GM12878 (cell line): ENCODE data around the gene RPL13A.
"Not testable (repeated sequence)": the region's sequence is repeated elsewhere in the genome, so short reads cannot be mapped to it uniquely, and the experiment has no call there.

Source experiments
- CHD1 ChIP-seq: IDR thresholded peaks from 2 replicates; pipeline ENCODE4 v1.6.1; 2012; ENCODE audit warnings: low read depth, low read length, improper control_type of control experiment
- CREM ChIP-seq: IDR thresholded peaks from 2 replicates; pipeline ENCODE4 v1.6.1; 2014; ENCODE audit warnings: antibody characterized with exemption, low read depth
- PML ChIP-seq: IDR thresholded peaks from 2 replicates; pipeline ENCODE4 v1.6.1; 2012; ENCODE audit warnings: low read length, inconsistent platforms
- POLR2A ChIP-seq: IDR thresholded peaks from 2 replicates; pipeline ENCODE4 v1.6.1; 2011; ENCODE audit warnings: low read depth, mild to moderate bottlenecking, low read length
- POLR2AphosphoS2 ChIP-seq: IDR thresholded peaks from 2 replicates; pipeline ENCODE4 v1.6.1; 2011; ENCODE audit warnings: low read depth, mild to moderate bottlenecking, low read length, improper control_type of control experiment, moderate library complexity
- SIN3A ChIP-seq: IDR thresholded peaks from 2 replicates; pipeline ENCODE4 v1.6.1; 2012; ENCODE audit warnings: low read depth, low read length, improper control_type of control experiment
- SREBF2 ChIP-seq: IDR thresholded peaks from 2 replicates; pipeline ENCODE4 v1.6.1; 2012; ENCODE audit warnings: mild to moderate bottlenecking, low read length
- TCF12 ChIP-seq: IDR thresholded peaks from 2 replicates; pipeline ENCODE4 v1.6.1; 2011; ENCODE audit warnings: low read depth, mild to moderate bottlenecking, low read length
- ZZZ3 ChIP-seq: IDR thresholded peaks from 2 replicates; pipeline ENCODE4 v1.6.1; 2011; ENCODE audit warnings: low read depth; ENCODE audit not compliant: control insufficient read depth, insufficient read length
- TF ChIP-seq, protein P1 (sequence below): fragments of 150-350 bp; IDR thresholded peaks from 2 replicates; pipeline ENCODE4 v1.6.1; 2016; ENCODE audit warnings: low read depth, low read length

DNA sequence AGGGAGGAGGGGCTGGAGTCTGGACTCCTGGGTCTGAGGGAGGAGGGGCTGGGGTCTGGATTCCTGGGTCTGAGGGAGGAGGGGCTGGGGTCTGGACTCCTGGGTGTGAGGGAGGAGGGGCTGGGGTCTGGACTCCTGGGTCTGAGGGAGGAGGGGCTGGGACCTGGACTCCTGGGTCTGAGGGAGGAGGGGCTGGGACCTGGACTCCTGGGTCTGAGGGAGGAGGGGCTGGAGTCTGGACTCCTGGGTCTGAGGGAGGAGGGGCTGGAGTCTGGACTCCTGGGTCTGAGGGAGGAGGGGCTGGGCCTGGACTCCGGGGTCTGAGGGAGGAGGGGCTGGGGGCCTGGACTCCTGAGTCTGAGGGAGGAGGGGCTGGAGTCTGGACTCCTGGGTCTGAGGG lies 26.3 kb upstream of the RPL13A start:
- not testable (repeated sequence) for TF ChIP-seq TCF12, POLR2AphosphoS2, POLR2A, CREM, SREBF2, PML, CHD1, ZZZ3, SIN3A
- TF ChIP-seq, protein P1, sequence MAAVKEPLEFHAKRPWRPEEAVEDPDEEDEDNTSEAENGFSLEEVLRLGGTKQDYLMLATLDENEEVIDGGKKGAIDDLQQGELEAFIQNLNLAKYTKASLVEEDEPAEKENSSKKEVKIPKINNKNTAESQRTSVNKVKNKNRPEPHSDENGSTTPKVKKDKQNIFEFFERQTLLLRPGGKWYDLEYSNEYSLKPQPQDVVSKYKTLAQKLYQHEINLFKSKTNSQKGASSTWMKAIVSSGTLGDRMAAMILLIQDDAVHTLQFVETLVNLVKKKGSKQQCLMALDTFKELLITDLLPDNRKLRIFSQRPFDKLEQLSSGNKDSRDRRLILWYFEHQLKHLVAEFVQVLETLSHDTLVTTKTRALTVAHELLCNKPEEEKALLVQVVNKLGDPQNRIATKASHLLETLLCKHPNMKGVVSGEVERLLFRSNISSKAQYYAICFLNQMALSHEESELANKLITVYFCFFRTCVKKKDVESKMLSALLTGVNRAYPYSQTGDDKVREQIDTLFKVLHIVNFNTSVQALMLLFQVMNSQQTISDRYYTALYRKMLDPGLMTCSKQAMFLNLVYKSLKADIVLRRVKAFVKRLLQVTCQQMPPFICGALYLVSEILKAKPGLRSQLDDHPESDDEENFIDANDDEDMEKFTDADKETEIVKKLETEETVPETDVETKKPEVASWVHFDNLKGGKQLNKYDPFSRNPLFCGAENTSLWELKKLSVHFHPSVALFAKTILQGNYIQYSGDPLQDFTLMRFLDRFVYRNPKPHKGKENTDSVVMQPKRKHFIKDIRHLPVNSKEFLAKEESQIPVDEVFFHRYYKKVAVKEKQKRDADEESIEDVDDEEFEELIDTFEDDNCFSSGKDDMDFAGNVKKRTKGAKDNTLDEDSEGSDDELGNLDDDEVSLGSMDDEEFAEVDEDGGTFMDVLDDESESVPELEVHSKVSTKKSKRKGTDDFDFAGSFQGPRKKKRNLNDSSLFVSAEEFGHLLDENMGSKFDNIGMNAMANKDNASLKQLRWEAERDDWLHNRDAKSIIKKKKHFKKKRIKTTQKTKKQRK, result not testable (repeated sequence)
